Measurements from ENCODE around the gene APOE.

DNA sequence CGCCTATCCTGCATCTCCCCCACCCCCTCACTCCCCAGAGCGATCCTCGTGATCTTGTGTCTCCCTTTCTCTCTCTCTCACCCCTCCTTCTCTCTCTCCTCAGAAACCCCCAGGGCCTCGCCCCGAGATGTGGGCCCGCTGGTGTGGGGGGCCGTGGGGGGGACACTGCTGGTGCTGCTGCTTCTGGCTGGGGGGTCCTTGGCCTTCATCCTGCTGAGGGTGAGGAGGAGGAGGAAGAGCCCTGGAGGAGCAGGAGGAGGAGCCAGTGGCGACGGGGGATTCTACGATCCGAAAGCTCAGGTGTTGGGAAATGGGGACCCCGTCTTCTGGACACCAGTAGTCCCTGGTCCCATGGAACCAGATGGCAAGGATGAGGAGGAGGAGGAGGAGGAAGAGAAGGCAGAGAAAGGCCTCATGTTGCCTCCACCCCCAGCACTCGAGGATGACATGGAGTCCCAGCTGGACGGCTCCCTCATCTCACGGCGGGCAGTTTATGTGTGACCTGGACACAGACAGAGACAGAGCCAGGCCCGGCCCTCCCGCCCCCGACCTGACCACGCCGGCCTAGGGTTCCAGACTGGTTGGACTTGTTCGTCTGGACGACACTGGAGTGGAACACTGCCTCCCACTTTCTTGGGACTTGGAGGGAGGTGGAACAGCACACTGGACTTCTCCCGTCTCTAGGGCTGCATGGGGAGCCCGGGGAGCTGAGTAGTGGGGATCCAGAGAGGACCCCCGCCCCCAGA is 27.3 kb upstream of the APOE start:
- TF ChIP-seq, protein P1, sequence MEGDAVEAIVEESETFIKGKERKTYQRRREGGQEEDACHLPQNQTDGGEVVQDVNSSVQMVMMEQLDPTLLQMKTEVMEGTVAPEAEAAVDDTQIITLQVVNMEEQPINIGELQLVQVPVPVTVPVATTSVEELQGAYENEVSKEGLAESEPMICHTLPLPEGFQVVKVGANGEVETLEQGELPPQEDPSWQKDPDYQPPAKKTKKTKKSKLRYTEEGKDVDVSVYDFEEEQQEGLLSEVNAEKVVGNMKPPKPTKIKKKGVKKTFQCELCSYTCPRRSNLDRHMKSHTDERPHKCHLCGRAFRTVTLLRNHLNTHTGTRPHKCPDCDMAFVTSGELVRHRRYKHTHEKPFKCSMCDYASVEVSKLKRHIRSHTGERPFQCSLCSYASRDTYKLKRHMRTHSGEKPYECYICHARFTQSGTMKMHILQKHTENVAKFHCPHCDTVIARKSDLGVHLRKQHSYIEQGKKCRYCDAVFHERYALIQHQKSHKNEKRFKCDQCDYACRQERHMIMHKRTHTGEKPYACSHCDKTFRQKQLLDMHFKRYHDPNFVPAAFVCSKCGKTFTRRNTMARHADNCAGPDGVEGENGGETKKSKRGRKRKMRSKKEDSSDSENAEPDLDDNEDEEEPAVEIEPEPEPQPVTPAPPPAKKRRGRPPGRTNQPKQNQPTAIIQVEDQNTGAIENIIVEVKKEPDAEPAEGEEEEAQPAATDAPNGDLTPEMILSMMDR (IDR thresholded peaks at IDR 0.05), result no peak
- TF ChIP-seq POLR2A (IDR thresholded peaks at IDR 0.05), result no peak

All from esophagus squamous epithelium (tissue), 4 donors.